Activated T-helper 1 cell treated with anti-CD3 and anti-CD28 coated beads, Interleukin-2, amount 50 U/mL, for 16 hours (primary cell): ENCODE data around the gene REG3G.
"Not testable (repeated sequence)": the region's sequence is repeated elsewhere in the genome, so short reads cannot be mapped to it uniquely, and the experiment has no call there.

Experiments
- DNase-seq, 2 donors: peaks; one replicate each; pipeline ENCODE4 v3.0.0-alpha.2; 2020; ENCODE audit warnings: low read depth in 1 of 2, low spot score in 1 of 2

Gene REG3G

GRCh38 chr2:79013629-79014028 lies 11.9 kb upstream of the REG3G start:
- no peak for DNase-seq

- DNase-seq: no peak
These were observed 9.2 kb upstream of the REG3G start for GRCh38 chr2:79016342-79016741.

GRCh38 chr2:79026061-79026460 lies 559 bp downstream of the REG3G start:
- no peak for DNase-seq

GRCh38 chr2:79039944-79040343 lies 14.4 kb downstream of the REG3G start:
- no peak for DNase-seq

- no peak for DNase-seq
These were observed 15.5 kb downstream of the REG3G start for GRCh38 chr2:79041032-79041448.

- DNase-seq: not testable (repeated sequence)
These were observed 28.0 kb downstream of the REG3G start for GRCh38 chr2:79053486-79053885.

GRCh38 chr2:79054769-79055168 lies 29.3 kb downstream of the REG3G start:
- DNase-seq: not testable (repeated sequence)

GRCh38 chr2:79065201-79065600 lies 39.7 kb downstream of the REG3G start:
- DNase-seq: no peak

GRCh38 chr2:79071078-79071477 lies 45.6 kb downstream of the REG3G start:
- DNase-seq: no peak
